Effector memory CD8-positive, alpha-beta T cell (primary cell): ENCODE data around the gene SNX25.

ENCODE experiments used
- ATAC-seq: fragments of 150-1000 bp; cut with Tn5 transposase; replicated peaks from 2 replicates; pipeline ENCODE4 v1.10.0; 2021; ENCODE audit warnings: mild to moderate bottlenecking, moderate library complexity
- DNase-seq, 3 experiments: peaks; one replicate each; pipeline ENCODE4 v3.0.0; 2021
- H3K27ac Mint-ChIP-seq, 2 donors: one replicate each; pipeline ENCODE4 v1.8.0; 2022; ENCODE audit warnings: mild to moderate bottlenecking in 2 of 2, mixed read lengths in 2 of 2, moderate library complexity in 2 of 2
- H3K27me3 Mint-ChIP-seq, 2 donors: one replicate each; pipeline ENCODE4 v1.8.0; 2022; ENCODE audit warnings: mixed read lengths in 2 of 2
- H3K36me3 Mint-ChIP-seq: one replicate; pipeline ENCODE4 v1.8.0; 2022; ENCODE audit warnings: mild to moderate bottlenecking, moderate library complexity, mixed read lengths; ENCODE audit not compliant: insufficient read depth
- H3K4me1 Mint-ChIP-seq, 2 donors: one replicate each; pipeline ENCODE4 v1.8.0; 2022; ENCODE audit warnings: low read depth in 2 of 2, mixed read lengths in 2 of 2
- H3K4me3 Mint-ChIP-seq, 2 donors: one replicate each; pipeline ENCODE4 v1.8.0; 2022; ENCODE audit warnings: mild to moderate bottlenecking in 2 of 2, mixed read lengths in 2 of 2, moderate library complexity in 2 of 2
- H3K9me3 Mint-ChIP-seq, 2 donors: one replicate each; pipeline ENCODE4 v1.8.0; 2022; ENCODE audit warnings: mixed read lengths in 2 of 2

Gene SNX25

DNA sequence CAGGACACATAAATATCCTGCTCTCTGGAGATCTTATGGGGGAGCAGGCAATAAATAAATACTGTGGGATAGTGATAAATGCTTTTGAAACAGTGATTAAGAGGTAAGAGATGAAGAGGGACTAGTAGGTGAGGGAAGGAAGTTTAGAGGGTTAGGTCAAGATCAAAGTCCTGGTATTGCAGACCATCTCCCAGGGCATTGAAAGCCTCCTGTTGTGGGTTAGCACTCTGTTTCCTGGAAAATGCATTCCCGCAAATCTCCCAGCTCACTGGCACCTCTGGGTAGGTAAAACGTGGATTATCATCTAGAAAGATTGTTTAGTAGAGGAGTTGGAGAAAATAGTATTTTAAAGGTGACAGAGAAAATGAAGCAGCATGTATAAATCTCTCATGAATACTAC, 2.2 kb downstream of the SNX25 start:
- Mint-ChIP-seq H3K4me3 (peak overlapping the region; percentile 77 to 79), H3K9me3 (no peaks in the 10 kb centered on the region), H3K36me3 (peaks cover 9% of the 10 kb centered on the region), H3K27ac (no peak overlapping the region), H3K4me1 (peaks cover 20 to 26% of the 10 kb centered on the region in 2 donors), H3K27me3 (no peaks in the 10 kb centered on the region)
- DNase-seq (no peak), ATAC-seq (no peak)

DNA sequence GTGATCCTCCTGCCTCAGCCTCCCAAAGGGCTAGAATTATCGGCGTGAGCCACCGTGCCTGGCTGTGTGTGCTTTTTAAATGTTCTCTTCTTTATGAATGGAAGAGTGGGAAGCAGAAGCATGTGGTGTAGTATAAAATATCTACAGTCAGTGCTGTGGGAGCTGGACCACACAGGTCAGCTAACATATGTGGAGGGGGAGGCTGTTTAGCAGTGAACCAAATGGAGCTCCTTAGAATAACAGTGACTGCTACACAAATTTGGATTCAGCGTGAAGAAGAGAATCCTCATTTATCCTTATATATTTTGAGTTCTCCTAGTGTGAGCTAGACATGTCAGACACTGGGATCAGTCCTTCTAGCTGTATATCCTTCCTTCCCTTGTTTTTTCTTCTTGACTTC, 3.2 kb downstream of the SNX25 start:
- ATAC-seq, result no peak
- Mint-ChIP-seq H3K9me3 (no peaks in the 10 kb centered on the region), H3K4me3 (no peak overlapping the region), H3K4me1 (peaks cover 22 to 33% of the 10 kb centered on the region in 2 donors), H3K27me3 (no peaks in the 10 kb centered on the region), H3K27ac (no peak overlapping the region), H3K36me3 (peaks cover 6% of the 10 kb centered on the region)
- DNase-seq, result no peak

DNA sequence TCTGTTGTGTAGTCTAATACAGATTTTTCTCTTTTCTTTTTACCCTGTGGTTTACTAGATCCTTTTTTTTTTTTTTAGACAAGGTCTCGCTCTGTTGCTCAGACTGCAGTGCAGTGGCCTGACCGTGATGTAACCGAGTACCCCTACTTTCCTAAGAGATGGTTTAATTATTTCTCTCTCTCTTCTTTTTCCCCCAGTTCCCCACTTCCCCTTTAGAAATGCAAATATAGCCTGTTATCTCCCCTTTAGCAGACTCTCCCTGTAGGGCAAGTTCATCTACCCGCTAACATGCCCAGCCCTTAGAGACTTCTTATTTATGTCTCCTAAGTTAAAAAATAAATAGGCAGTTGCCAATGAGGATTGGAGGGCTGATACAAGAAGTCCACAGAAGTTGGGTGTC, 4.5 kb downstream of the SNX25 start:
- Mint-ChIP-seq H3K4me3 (no peak overlapping the region), H3K4me1 (peaks cover 22 to 33% of the 10 kb centered on the region in 2 donors), H3K9me3 (no peaks in the 10 kb centered on the region), H3K27ac (peak overlapping the region in 1 of 2 donors; percentile 11), H3K27me3 (no peaks in the 10 kb centered on the region), H3K36me3 (peaks cover 9% of the 10 kb centered on the region)
- ATAC-seq (no peak), DNase-seq (no peak)

DNA sequence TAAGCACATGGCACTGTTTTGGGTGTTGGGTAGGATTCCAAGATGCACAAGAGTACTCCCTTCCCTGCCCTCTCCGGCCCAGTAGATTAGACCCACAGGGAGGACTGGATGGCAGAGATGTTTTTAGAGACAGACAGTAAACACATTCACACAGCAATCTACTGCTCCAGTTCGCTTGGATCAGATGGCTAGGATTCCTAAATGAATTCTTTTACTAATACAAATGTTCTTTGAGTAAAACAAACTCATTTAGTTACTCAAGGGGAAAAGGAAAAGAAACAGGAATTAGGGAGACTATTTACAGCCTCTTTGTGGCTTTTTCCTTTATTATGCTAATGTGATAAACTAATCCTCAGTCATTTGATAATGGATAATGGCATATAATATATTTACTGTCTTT, 5.9 kb downstream of the SNX25 start:
- Mint-ChIP-seq H3K4me1 (peaks cover 20 to 38% of the 10 kb centered on the region in 2 donors), H3K4me3 (no peak overlapping the region), H3K27me3 (no peaks in the 10 kb centered on the region), H3K9me3 (no peaks in the 10 kb centered on the region), H3K27ac (no peak overlapping the region), H3K36me3 (peaks cover 9% of the 10 kb centered on the region)
- no peak for ATAC-seq
- no peak for DNase-seq

DNA sequence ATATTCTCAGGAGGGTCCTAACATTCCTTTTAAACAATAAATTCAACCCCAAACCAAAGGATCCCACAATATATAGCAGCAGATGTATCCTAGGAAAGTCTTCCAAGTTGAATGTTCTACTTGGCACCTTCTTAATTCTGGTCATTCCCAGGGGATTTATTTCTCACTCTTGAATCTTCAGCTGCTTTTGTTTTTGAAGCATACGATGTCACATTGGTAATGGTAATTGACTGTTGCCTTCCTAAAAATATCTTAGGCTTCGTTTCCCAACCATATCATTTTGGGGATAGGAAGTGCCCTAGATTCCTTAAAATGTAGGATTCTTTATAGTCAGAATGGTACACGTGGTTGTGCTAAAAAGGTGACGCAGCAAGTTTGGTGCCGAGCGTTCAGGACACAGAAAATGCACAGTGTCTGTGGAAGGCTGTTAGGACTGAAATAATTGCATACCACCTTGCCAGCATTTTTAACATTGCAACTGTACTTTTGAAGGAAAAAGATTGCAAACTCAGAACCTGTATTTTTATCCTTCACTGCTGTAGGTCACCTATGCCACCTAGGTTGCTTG, 8.1 kb downstream of the SNX25 start:
- Mint-ChIP-seq H3K4me3 (no peak overlapping the region), H3K9me3 (no peaks in the 10 kb centered on the region)
- ATAC-seq, result no peak

DNA sequence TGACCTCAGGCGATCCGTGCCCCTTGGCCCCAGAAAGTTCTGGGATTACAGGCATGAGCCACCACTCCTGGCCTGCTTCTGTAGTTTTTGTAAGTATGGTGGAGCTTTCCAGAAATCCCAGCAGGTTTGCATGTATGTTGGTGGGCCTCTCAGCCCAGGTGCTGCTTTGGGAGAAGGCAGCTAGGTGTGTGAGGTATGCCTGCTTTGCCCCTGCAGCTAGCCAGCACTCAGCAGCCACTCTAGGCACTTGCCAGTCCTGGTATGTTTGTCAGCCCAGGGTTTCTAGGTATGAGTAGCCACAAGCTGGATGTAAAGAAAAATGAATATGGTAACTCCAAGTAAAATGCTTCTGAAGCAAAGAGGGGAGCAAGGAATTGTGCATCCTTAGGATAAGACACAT, 8.9 kb downstream of the SNX25 start:
- peaks cover 8 to 32% of the 10 kb centered on the region in 2 donors for H3K4me1 Mint-ChIP-seq
- no peak overlapping the region for H3K27ac Mint-ChIP-seq
- no peak for ATAC-seq
- DNase-seq, result no peak
- H3K27me3 Mint-ChIP-seq, result no peaks in the 10 kb centered on the region
- H3K4me3 Mint-ChIP-seq, result no peak overlapping the region
- H3K9me3 Mint-ChIP-seq, result no peaks in the 10 kb centered on the region
- H3K36me3 Mint-ChIP-seq, result peaks cover 9% of the 10 kb centered on the region

More for the DNA sequence above, 8.1 kb downstream of the SNX25 start:
- Mint-ChIP-seq H3K27me3 (no peaks in the 10 kb centered on the region), H3K4me1 (peaks cover 10 to 31% of the 10 kb centered on the region in 2 donors), H3K27ac (peak overlapping the region in 1 of 2 donors; percentile 3), H3K36me3 (peaks cover 9% of the 10 kb centered on the region)
- DNase-seq, result no peak

DNA sequence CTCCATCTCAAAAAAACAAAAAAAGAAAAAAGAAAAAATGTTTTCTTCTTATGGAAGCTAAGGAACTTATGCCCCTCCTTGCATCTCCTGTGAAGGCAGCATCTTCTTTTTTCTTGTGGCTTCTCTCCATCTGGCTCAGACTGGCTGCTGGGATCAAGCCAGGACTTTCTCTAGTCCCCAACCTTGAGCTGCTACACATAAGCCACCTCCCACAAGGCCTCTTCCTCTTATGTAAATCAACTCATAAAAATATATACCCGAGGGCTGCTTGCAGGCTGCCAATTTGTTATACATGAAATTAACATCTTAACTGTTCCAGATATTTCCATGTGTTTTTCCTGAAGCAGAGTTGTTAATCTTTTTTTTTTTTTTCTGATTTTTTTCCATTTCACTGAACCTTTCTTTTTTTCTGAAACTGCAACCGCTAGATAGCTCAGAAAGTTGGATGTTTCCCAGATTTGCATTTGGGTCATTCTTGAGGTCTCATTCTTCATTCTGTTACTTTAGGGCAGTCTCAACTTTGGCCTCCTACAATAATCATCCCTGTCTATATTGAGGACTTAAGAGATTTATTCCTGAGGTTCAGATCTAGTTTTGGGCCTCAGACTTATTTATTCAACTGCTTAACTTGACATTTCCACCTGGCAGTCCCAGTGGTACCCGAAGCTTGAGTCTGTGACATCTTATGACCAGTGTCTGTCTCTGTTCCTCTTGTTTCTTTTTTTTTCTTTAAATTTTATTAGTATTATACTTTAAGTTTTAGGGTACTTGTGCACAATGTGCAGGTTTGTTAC, 10.3 kb downstream of the SNX25 start:
- Mint-ChIP-seq H3K36me3 (peaks cover 9% of the 10 kb centered on the region), H3K4me1 (peaks cover 8 to 28% of the 10 kb centered on the region in 2 donors), H3K27me3 (no peaks in the 10 kb centered on the region), H3K27ac (peak overlapping the region; percentile 35 to 67), H3K4me3 (no peak overlapping the region), H3K9me3 (no peaks in the 10 kb centered on the region)
- ATAC-seq (peak; percentile 41), DNase-seq (no peak)

DNA sequence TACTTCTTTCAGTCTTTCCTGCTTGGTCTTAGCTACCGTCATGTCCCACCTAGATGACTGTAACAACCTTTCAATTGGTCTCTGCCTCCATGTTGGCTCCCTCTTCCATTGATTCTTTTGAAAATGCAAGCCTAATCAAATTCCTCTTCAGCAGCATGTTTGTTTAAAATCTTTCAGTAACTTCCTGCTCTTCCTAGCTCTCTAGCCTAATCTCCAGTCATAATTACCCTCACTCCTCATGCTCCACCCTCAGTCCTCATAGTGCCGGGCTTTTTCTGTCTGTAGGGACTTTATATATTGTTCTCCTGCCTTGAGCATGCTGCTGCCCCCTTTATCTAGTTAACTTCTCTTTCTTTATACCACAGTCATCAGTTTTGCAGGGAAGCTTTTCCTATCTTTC, 12.1 kb downstream of the SNX25 start:
- DNase-seq, result no peak
- Mint-ChIP-seq H3K4me1 (peaks cover 6 to 36% of the 10 kb centered on the region in 2 donors), H3K27me3 (no peaks in the 10 kb centered on the region), H3K36me3 (peaks cover 6% of the 10 kb centered on the region), H3K27ac (peak overlapping the region in 1 of 2 donors; percentile 28), H3K4me3 (no peak overlapping the region), H3K9me3 (no peaks in the 10 kb centered on the region)
- ATAC-seq, result no peak

DNA sequence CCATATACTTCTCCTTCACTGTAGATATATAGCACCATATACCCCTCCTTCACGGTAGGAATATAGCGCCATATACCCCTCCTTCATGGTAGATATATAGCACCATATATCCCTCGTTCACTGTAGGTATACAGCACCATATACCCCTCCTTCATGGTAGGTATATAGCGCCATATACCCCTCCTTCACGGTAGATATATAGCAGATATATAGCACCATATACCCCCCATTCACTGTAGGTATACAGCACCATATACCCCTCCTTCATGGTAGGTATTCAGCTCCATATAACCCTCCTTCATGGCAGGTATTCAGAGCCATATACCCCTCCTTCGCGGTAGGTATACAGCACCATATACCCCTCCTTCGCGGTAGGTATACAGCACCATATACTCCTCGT, 12.5 kb downstream of the SNX25 start:
- H3K4me3 Mint-ChIP-seq, result no peak overlapping the region
- H3K9me3 Mint-ChIP-seq, result no peaks in the 10 kb centered on the region
- no peak for DNase-seq
- no peaks in the 10 kb centered on the region for H3K27me3 Mint-ChIP-seq
- H3K27ac Mint-ChIP-seq, result peak overlapping the region in 1 of 2 donors; percentile 28
- peaks cover 6% of the 10 kb centered on the region for H3K36me3 Mint-ChIP-seq
- H3K4me1 Mint-ChIP-seq, result peaks cover 4 to 32% of the 10 kb centered on the region in 2 donors
- ATAC-seq, result no peak

DNA sequence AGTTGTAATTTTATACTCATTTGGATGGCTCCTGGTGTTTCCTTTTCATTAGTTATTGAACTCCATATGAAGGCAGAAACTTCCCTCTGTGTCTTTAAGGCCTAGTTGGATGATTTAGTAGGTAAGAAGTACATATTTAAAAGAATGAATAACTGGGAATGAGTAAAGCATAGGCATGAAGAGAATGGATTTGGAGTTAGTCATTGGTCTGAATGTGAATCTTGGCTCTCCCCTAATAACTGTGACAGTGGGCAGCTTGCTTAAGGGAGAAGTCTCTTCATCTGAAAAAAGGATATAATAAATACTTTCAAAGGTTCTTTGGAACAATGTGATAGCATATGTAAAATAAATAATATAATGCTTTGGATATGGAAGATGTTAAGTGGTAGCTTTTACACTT, 13.2 kb downstream of the SNX25 start:
- Mint-ChIP-seq H3K27ac (peak overlapping the region in 1 of 2 donors; percentile 71), H3K4me1 (peaks cover 4 to 29% of the 10 kb centered on the region in 2 donors), H3K27me3 (no peaks in the 10 kb centered on the region), H3K9me3 (no peaks in the 10 kb centered on the region), H3K36me3 (peaks cover 6% of the 10 kb centered on the region), H3K4me3 (no peak overlapping the region)
- ATAC-seq (no peak), DNase-seq (no peak)

DNA sequence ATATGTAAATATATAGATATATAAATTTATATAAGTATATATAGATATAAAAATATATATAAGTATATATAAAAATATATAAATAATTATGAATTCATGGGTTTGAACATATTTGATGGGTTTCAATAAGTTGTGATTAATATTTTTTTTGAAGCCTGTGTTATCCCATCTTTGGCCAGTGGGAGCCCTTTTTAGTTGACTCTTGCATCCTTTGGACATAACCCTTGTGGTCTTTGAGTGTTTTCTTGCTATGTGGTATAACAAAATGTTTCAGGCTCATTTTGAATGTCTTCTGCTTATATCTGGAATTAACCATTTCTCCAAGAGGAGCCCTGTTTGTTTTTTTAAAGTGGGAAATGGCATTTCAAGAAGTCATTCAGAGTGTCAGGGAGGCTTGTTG, 15.2 kb downstream of the SNX25 start:
- DNase-seq (no peak), ATAC-seq (no peak)
- H3K4me3 Mint-ChIP-seq, result no peak overlapping the region
- no peaks in the 10 kb centered on the region for H3K27me3 Mint-ChIP-seq
- no peak overlapping the region for H3K27ac Mint-ChIP-seq
- peaks cover 2% of the 10 kb centered on the region for H3K36me3 Mint-ChIP-seq
- peaks cover 1 to 27% of the 10 kb centered on the region in 2 donors for H3K4me1 Mint-ChIP-seq
- no peaks in the 10 kb centered on the region for H3K9me3 Mint-ChIP-seq

DNA sequence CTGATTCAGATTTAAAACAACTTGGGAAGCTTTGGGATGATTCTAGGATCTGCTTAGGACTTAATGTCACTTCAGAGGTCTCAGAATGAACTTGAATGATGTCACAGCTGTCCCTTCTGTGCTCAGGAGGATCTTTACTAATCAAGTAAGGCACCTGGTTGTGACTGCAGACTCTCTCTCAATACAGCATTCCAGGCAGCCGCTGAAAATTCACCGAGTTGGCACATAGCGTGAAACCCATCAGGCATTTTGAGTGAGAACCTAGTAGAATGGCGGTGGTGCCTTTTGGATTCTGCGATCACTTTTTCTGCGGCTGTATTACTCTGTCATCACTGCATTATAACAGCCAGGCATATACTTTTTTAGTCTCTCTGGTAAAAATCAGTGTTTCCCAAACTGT, 16.5 kb downstream of the SNX25 start:
- no peaks in the 10 kb centered on the region for H3K27me3 Mint-ChIP-seq
- no peak overlapping the region for H3K27ac Mint-ChIP-seq
- H3K9me3 Mint-ChIP-seq, result no peaks in the 10 kb centered on the region
- H3K4me3 Mint-ChIP-seq, result no peak overlapping the region
- H3K4me1 Mint-ChIP-seq, result peaks cover 1 to 23% of the 10 kb centered on the region in 2 donors
- DNase-seq (no peak), ATAC-seq (no peak)
- H3K36me3 Mint-ChIP-seq, result peaks cover 5% of the 10 kb centered on the region

DNA sequence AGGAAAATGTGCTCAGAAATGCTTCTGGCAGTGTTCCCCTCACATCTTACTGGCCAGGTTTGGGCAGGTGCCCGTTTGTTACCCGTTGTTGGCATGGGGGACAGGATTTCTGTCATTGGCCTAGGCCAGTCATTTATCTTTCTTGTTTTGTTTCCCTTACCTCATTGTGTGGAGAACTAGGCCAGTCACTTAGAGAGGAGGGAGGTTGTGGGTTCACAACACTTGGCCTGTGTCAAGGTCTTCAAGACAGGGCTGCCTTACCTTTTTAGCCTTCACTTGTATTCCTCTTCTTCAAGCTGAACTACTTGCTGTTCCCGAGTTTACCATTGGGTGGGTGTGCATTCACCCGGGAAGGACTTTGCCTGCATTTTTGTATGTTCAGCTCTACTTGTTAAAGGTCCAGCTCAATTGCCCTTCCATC, 17.7 kb downstream of the SNX25 start:
- Mint-ChIP-seq H3K27me3 (no peaks in the 10 kb centered on the region), H3K4me3 (no peak overlapping the region), H3K9me3 (no peaks in the 10 kb centered on the region), H3K36me3 (peaks cover 5% of the 10 kb centered on the region), H3K27ac (no peak overlapping the region), H3K4me1 (peaks cover 0 to 23% of the 10 kb centered on the region in 2 donors)
- DNase-seq (no peak), ATAC-seq (no peak)

DNA sequence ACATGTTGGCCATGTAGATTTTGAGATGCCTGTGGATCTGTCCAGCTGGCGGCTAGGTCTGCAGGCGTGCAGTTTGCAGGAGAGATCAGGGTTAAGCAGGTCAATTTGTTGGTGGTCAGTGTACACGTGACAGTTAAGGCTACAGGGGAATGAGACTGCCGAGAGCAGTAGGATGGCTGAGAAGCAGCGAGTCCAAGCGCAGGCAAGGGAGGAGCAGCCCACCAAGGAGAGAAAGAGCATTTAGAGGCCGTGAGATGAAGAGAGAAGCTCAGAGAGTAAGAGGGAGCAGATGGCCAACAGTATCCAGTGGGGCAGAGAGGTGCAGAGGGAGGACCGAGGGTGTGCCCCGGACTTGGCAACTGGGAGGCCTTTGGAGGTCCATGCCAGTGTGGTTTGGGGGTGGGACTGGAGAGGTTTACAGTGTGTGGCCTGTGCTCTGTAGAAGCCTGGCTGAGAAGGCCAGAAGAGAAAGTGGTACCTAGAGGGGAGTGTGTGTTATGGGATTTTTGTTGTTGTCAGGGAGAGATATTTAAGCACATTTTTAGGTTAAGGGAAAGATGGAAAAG, 18.4 kb downstream of the SNX25 start:
- H3K9me3 Mint-ChIP-seq, result no peaks in the 10 kb centered on the region
- H3K27ac Mint-ChIP-seq, result no peak overlapping the region
- no peaks in the 10 kb centered on the region for H3K27me3 Mint-ChIP-seq
- DNase-seq (no peak), ATAC-seq (no peak)
- H3K4me1 Mint-ChIP-seq, result peaks cover 0 to 24% of the 10 kb centered on the region in 2 donors
- H3K36me3 Mint-ChIP-seq, result peaks cover 5% of the 10 kb centered on the region
- no peak overlapping the region for H3K4me3 Mint-ChIP-seq
